ENCODE data around the gene HEATR5A. TPM values are rescaled to one million over a fixed set of nuclear protein-coding genes. Genes with fewer than 3 reads are reported as not detected.
"Not testable (repeated sequence)": the region's sequence is repeated elsewhere in the genome, so short reads cannot be mapped to it uniquely, and the experiment has no call there.

HEATR5A gene
- total and polyA plus RNA-seq, 2 donors from 2014 or later: 8.0 to 30.4 TPM

DNA sequence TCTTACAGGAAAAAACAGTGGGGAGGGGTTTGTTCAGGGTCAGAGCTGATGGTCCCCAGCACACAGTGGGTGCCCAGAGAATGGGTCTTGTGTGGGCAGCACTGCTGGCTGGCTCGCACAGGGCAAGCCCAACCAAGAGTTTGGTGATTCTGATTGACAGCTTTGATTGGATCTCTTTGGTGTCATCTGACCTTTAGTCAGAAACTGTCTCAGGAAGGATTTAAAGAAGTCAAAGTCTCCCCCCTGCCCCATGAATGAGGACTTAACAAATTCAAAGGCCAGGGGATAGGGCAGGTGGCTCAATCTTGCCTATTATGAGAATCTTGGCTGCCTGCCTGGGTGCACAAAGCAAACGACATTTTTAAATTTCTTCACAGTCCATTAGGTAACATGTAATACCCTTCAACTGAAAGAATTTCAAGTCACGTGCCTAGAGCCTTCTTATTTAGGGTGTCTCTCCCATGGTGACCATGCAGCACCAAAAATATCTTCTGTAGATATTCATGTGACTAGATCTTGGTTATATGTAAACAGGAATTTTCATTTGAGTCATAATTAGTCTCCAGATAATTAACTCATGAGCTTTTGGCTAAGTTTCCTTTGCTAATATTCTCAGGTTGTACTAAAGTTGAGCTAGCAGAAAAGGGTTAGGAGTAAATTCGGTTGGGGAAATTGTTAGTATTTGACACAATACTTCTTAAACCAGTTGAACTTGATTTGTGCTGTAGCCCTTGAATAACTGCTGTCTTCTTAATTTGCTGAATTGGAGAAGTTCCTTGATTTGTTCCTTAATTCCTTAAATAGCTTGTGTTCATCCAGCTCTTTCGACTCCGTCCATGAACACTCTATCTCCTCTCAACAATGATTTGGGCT, 158.3 kb downstream of the HEATR5A start:
- H3K9ac ChIP-seq (ENCODE audit: low read length in 3 of 3): peak overlapping the region in 1 of 3 donors; percentile 38

DNA sequence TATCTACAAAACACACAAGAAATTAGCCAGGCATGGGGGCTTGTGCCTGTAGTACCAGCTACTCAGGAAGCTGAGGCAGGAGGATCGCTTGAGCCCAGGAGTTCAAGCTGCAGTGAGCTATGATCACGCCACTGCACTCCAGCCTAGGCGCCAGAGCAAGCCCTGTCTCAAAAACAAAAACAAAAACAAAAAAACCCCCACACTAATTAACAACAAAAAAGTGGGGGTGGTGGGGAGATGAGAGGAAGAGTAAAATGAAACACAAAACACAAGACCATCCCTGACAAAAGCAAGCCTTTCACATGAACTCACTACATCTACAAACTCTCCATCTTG, 158.9 kb downstream of the HEATR5A start:
- Histone ChIP-seq H3K9me3 (ENCODE audit: control insufficient read depth in 2 of 3, insufficient read depth in 1 of 3, low read length in 3 of 3) (no peaks in the 10 kb centered on the region), H3K4me1 (ENCODE audit: control insufficient read depth in 2 of 3, insufficient read depth in 2 of 3, low read depth in 1 of 3, low read length in 3 of 3) (peaks cover 0 to 32% (median 16%) of the 10 kb centered on the region in 3 donors), H3K4me3 (ENCODE audit: low read length in 3 of 3) (no peak overlapping the region), H3K27me3 (ENCODE audit: control insufficient read depth, insufficient read depth, low read length) (no peaks in the 10 kb centered on the region), H3K9ac (ENCODE audit: low read length in 3 of 3) (peak overlapping the region in 1 of 3 donors; percentile 38), H3K27ac (ENCODE audit: low read depth in 2 of 2, low read length in 2 of 2) (peak overlapping the region; percentile 68 to 72), H3K36me3 (ENCODE audit: control insufficient read depth in 2 of 3, insufficient read depth in 3 of 3, low read length in 3 of 3) (no peaks in the 10 kb centered on the region)
- FAIRE-seq: no peak
- TF ChIP-seq, protein P1, sequence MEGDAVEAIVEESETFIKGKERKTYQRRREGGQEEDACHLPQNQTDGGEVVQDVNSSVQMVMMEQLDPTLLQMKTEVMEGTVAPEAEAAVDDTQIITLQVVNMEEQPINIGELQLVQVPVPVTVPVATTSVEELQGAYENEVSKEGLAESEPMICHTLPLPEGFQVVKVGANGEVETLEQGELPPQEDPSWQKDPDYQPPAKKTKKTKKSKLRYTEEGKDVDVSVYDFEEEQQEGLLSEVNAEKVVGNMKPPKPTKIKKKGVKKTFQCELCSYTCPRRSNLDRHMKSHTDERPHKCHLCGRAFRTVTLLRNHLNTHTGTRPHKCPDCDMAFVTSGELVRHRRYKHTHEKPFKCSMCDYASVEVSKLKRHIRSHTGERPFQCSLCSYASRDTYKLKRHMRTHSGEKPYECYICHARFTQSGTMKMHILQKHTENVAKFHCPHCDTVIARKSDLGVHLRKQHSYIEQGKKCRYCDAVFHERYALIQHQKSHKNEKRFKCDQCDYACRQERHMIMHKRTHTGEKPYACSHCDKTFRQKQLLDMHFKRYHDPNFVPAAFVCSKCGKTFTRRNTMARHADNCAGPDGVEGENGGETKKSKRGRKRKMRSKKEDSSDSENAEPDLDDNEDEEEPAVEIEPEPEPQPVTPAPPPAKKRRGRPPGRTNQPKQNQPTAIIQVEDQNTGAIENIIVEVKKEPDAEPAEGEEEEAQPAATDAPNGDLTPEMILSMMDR (IDR thresholded peaks at IDR 0.05; ENCODE audit: borderline replicate concordance, extremely low read depth, insufficient read depth): no peak
- DNase-seq: no peak
- intact Hi-C loops (cut with DNase I): no loop called here

More for the DNA sequence above, 158.3 kb downstream of the HEATR5A start:
- intact Hi-C loops (cut with DNase I): no loop called here
- DNase-seq (peak in 3 of 5 donors; percentile 29 to 66 (median 58)), FAIRE-seq (no peak)
- TF ChIP-seq, protein P1 (IDR thresholded peaks at IDR 0.05; ENCODE audit: borderline replicate concordance, extremely low read depth, insufficient read depth): no peak
- Histone ChIP-seq H3K27me3 (ENCODE audit: control insufficient read depth, insufficient read depth, low read length) (no peaks in the 10 kb centered on the region), H3K4me3 (ENCODE audit: low read length in 3 of 3) (peak overlapping the region in 1 of 3 donors; percentile 7), H3K27ac (ENCODE audit: low read depth in 2 of 2, low read length in 2 of 2) (peak overlapping the region; percentile 68 to 72), H3K36me3 (ENCODE audit: control insufficient read depth in 2 of 3, insufficient read depth in 3 of 3, low read length in 3 of 3) (no peaks in the 10 kb centered on the region), H3K4me1 (ENCODE audit: control insufficient read depth in 2 of 3, insufficient read depth in 2 of 3, low read depth in 1 of 3, low read length in 3 of 3) (peaks cover 0 to 32% (median 16%) of the 10 kb centered on the region in 3 donors), H3K9me3 (ENCODE audit: control insufficient read depth in 2 of 3, insufficient read depth in 1 of 3, low read length in 3 of 3) (no peaks in the 10 kb centered on the region)

DNA sequence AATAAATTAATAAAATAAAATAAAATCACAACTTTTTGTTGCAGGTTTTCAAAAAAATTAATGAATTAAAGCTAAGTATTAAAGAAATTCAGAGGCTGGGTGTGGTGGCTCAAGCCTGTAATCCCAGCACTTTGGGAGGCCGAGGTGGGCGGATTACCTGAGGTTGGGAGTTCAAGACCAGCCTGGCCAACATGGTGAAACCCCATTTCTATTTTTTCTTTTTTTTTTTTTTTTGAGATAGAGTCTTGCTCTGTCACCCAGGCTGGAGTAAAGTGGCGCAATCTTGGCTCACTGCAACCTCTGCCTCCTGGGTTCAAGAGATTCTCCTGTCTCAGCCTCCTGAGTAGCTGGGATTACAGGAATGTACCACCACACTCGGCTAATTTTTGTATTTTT, 161.3 kb downstream of the HEATR5A start:
- H3K36me3 ChIP-seq (ENCODE audit: control insufficient read depth in 2 of 3, insufficient read depth in 3 of 3, low read length in 3 of 3); intact Hi-C loops (cut with DNase I); FAIRE-seq; H3K27ac ChIP-seq (ENCODE audit: low read depth in 2 of 2, low read length in 2 of 2); H3K27me3 ChIP-seq (ENCODE audit: control insufficient read depth, insufficient read depth, low read length); DNase-seq; H3K9ac ChIP-seq (ENCODE audit: low read length in 3 of 3); H3K9me3 ChIP-seq (ENCODE audit: control insufficient read depth in 2 of 3, insufficient read depth in 1 of 3, low read length in 3 of 3); H3K4me3 ChIP-seq (ENCODE audit: low read length in 3 of 3): not testable (repeated sequence)
- H3K4me1 ChIP-seq (ENCODE audit: control insufficient read depth in 2 of 3, insufficient read depth in 2 of 3, low read depth in 1 of 3, low read length in 3 of 3): peaks cover 0 to 26% (median 16%) of the 10 kb centered on the region in 3 donors

DNA sequence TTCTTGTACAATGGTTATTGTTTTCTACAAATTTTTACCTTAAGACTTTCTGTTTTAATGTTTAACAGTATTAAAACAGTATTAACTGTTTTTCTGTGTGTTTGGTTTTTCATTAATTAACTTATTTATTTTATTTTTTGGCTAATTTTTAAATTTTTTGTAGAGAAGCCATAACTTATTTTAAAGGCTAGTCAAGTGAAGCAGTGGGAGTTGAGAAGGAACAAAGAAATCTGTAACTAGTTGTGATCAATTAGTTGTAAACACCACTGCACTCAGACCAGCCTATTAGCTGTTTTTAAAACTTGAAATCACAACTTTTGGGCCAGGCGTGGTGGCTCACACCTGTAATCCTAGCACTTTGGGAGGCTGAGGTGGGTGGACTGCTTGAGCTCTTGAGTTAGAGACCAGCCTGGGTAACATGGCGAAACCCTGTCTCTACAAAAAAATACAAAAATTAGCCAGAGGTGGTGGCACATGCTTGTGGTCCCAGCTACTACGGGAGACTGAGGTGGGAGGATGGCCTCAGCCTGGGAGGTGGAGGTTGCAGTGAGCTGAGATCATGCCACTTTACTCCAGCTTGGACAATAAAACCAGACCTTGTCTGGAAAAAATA, 161.8 kb downstream of the HEATR5A start:
- Histone ChIP-seq H3K36me3 (ENCODE audit: control insufficient read depth in 2 of 3, insufficient read depth in 3 of 3, low read length in 3 of 3) (no peaks in the 10 kb centered on the region), H3K27me3 (ENCODE audit: control insufficient read depth, insufficient read depth, low read length) (no peaks in the 10 kb centered on the region), H3K4me1 (ENCODE audit: control insufficient read depth in 2 of 3, insufficient read depth in 2 of 3, low read depth in 1 of 3, low read length in 3 of 3) (peaks cover 0 to 21% (median 11%) of the 10 kb centered on the region in 3 donors), H3K9me3 (ENCODE audit: control insufficient read depth in 2 of 3, insufficient read depth in 1 of 3, low read length in 3 of 3) (no peaks in the 10 kb centered on the region), H3K9ac (ENCODE audit: low read length in 3 of 3) (no peak overlapping the region), H3K27ac (ENCODE audit: low read depth in 2 of 2, low read length in 2 of 2) (no peak overlapping the region), H3K4me3 (ENCODE audit: low read length in 3 of 3) (no peak overlapping the region)
- FAIRE-seq (no peak), DNase-seq (no peak)
- TF ChIP-seq, protein P1 (IDR thresholded peaks at IDR 0.05; ENCODE audit: borderline replicate concordance, extremely low read depth, insufficient read depth): no peak
- intact Hi-C loops (cut with DNase I): no loop called here

DNA sequence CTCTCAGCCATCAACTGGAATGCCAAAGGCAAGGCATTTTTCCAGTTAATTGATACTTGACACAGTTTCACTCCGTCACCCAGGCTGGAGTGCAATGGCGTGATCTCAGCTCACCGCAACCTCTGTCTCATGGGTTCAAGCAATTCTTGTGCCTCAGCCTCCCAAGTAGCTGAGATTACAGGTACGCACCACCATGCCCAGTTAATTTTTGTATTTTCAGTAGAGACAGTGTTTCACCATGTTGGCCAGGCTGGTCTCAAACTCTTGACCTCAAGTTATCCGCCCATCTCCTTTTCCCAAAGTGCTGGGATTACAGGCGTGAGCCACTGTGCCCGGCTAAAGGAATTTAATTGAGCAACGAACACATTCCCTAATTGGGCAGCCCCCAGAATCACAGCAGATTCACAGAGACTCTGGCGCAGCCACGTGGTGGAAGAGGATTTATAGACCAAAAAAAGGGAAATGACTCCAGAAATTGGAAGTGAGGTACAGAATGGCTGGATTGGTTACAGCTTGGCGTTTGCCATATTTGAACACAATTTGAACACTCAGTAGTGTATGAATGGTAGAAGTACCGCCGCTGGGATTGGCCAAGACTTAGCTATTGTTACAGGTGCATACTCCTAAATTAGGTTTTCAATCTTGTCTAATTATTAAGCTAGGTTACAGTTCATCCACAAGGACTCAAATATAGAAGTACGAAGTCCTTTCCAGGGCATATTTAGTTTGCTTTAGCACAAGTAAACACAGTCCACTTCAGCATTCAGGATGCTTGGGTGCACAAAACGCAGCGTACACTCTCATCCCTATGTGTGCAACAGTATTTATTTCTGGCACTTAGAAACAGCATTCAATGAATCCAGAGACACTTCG, 162.6 kb downstream of the HEATR5A start:
- FAIRE-seq; intact Hi-C loops (cut with DNase I); H3K9ac ChIP-seq (ENCODE audit: low read length in 3 of 3): not testable (repeated sequence)

More for the DNA sequence above, 162.6 kb downstream of the HEATR5A start:
- H3K27me3 ChIP-seq (ENCODE audit: control insufficient read depth, insufficient read depth, low read length); H3K4me3 ChIP-seq (ENCODE audit: low read length in 3 of 3); H3K36me3 ChIP-seq (ENCODE audit: control insufficient read depth in 2 of 3, insufficient read depth in 3 of 3, low read length in 3 of 3); H3K9me3 ChIP-seq (ENCODE audit: control insufficient read depth in 2 of 3, insufficient read depth in 1 of 3, low read length in 3 of 3); H3K27ac ChIP-seq (ENCODE audit: low read depth in 2 of 2, low read length in 2 of 2): not testable (repeated sequence)
- H3K4me1 ChIP-seq (ENCODE audit: control insufficient read depth in 2 of 3, insufficient read depth in 2 of 3, low read depth in 1 of 3, low read length in 3 of 3): peaks cover 0 to 19% (median 9%) of the 10 kb centered on the region in 3 donors
- DNase-seq: peak in 1 of 5 donors; percentile 11

Measured in kidney (tissue), 14 donors.